GM12865 (cell line): Measurements from ENCODE around the gene ZNF398.

Source experiments
- DNase-seq: peaks from one replicate; pipeline ENCODE4 v3.0.0; 2010; ENCODE audit warnings: low read depth
- H3K4me3 ChIP-seq: 2 replicates; pipeline ENCODE4 v1.5.1; 2011; ENCODE audit warnings: mild to moderate bottlenecking, low read depth, low read length, control low read depth
- TF ChIP-seq, protein P1 (sequence below): IDR thresholded peaks from 2 replicates; pipeline ENCODE4 v1.5.1; 2011; ENCODE audit warnings: low read length, control low read depth, low read depth, inconsistent platforms; ENCODE audit not compliant: insufficient read depth; ENCODE audit errors: missing control alignments

ZNF398 gene

GRCh38 chr7:149188213-149188612 is 41.0 kb downstream of the ZNF398 start:
- DNase-seq, result no peak
- TF ChIP-seq, protein P1, sequence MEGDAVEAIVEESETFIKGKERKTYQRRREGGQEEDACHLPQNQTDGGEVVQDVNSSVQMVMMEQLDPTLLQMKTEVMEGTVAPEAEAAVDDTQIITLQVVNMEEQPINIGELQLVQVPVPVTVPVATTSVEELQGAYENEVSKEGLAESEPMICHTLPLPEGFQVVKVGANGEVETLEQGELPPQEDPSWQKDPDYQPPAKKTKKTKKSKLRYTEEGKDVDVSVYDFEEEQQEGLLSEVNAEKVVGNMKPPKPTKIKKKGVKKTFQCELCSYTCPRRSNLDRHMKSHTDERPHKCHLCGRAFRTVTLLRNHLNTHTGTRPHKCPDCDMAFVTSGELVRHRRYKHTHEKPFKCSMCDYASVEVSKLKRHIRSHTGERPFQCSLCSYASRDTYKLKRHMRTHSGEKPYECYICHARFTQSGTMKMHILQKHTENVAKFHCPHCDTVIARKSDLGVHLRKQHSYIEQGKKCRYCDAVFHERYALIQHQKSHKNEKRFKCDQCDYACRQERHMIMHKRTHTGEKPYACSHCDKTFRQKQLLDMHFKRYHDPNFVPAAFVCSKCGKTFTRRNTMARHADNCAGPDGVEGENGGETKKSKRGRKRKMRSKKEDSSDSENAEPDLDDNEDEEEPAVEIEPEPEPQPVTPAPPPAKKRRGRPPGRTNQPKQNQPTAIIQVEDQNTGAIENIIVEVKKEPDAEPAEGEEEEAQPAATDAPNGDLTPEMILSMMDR, result no peak
- no peak overlapping the region for H3K4me3 ChIP-seq

- TF ChIP-seq, protein P1, result no peak
- no peak overlapping the region for H3K4me3 ChIP-seq
- no peak for DNase-seq
Measured at GRCh38 chr7:149188637-149189259, 41.5 kb downstream of the ZNF398 start.

DNA sequence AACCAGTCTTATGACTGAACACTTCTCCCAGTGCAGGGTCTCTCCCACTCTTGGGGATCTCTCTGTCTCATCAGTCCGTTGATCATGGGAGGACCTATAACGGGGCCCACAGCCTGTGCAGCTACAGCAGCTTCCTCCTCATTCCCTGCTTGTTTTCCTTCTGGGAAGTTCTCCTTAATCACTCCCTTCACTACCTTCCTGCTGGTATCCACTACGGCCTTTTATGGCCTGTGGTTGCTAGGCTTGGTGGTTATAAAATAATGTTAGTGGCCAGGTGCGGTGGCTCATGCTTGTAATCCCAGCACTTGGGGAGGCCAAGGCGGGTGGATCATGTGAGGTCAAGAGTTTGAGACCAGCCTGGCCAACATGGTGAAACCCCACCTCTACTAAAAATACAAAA is 44.6 kb downstream of the ZNF398 start:
- H3K4me3 ChIP-seq, result no peak overlapping the region
- TF ChIP-seq, protein P1, result no peak
- DNase-seq, result no peak

DNA sequence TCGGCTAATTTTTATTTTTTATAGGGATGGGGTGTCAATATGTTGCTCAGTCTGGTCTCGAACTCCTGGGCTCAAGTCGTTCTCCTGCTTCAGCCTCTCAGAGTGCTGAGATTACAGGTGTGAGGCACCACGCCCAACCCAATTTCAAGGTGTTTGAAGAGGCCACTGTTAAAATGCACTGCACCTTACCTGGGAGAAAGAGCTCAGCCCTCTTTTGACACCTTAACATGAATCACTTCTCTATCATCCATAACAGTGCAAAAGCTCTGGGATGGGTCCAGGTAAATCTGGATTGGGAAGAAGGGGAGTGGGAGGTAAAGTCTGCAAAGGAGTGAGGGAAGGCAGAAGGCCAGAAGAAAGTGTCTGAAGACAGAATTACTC is 47.5 kb downstream of the ZNF398 start:
- TF ChIP-seq, protein P1, result no peak
- DNase-seq, result no peak
- H3K4me3 ChIP-seq, result peak overlapping the region; percentile 94

GRCh38 chr7:149195180-149196150 is 48.2 kb downstream of the ZNF398 start, which contains the start of gene ZNF282:
TSS of gene ZNF282 (plus strand) at chr7:149195546. CDS start at chr7:149195590, 44 bp downstream.
- H3K4me3 ChIP-seq, result peak within 1 kb of the TSS; percentile 94
- peak; percentile 88 for DNase-seq
- TF ChIP-seq, protein P1, result peak; percentile 57

DNA sequence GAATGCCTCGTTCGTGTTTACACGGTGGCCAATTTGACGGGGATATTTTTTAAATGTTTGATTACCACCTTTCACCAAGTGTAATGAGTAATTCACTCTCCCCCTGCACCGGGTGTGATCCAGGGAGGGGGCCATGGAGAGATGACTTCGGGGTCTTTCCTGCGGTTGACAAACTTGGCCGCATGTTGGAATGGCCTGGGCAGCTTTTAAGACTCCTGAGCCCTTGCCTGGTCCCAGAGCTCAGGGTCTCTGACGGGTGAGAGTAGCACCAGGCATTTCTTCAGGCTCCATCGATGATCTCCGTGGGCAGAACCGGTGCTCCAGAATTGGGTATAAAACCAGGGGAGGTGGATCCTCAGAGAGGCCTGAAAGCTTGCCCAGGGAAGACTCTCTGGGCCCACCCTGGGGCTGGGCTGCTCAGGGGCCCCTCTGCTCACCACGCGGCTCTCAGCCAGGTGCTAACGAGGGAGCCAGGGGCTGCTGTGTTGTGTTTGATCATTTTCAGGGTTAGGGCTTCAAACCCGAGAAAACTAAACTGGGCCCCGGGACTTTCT is 49.0 kb downstream of the ZNF398 start:
- TF ChIP-seq, protein P1, result no peak
- peak overlapping the region; percentile 77 for H3K4me3 ChIP-seq
- peak; percentile 9 for DNase-seq
